ENCODE measurements around the gene FCSK. TPM values are rescaled to one million over a fixed set of nuclear protein-coding genes. Genes with fewer than 3 reads are reported as not detected.

The FCSK gene
- total and polyA plus RNA-seq, 2 of the 13 experiments (the other 11 are each of a cell fraction or from before 2014, with no cell fraction given) = 9.1 to 19.2 TPM

GRCh38 chr16:70440009-70440692 lies 14.2 kb upstream of the FCSK start (continued):
- TF ChIP-seq NR2F1 (CRISPR knock-in tag; IDR thresholded peaks at IDR 0.05) = no peak
- TF ChIP-seq CHD4 (IDR thresholded peaks at IDR 0.05; ENCODE audit: borderline replicate concordance, low read length) = no peak
- no peak for TF ChIP-seq MIER3 (CRISPR knock-in tag; IDR thresholded peaks at IDR 0.05; ENCODE audit: borderline replicate concordance)
- TF ChIP-seq ZNF296 (CRISPR knock-in tag; conservative IDR thresholded peaks at IDR 0.05) = no peak
- TF ChIP-seq JDP2 (CRISPR knock-in tag; IDR thresholded peaks at IDR 0.05; ENCODE audit: borderline replicate concordance) = no peak
- TF ChIP-seq ZNF713 (CRISPR knock-in tag; IDR thresholded peaks at IDR 0.05) = no peak
- no peak; the same call in 1 of the 2 replicates for TF ChIP-seq ZNF512 (CRISPR knock-in tag; IDR thresholded peaks at IDR 0.05)
- TF ChIP-seq ZBTB7B (CRISPR knock-in tag; IDR thresholded peaks at IDR 0.05) = no peak
- no peak for TF ChIP-seq GTF2F1 (IDR thresholded peaks at IDR 0.05; ENCODE audit: low read length)
- no peak for TF ChIP-seq ZBTB3 (CRISPR knock-in tag; IDR thresholded peaks at IDR 0.05; ENCODE audit: borderline replicate concordance, low read depth)
- no peak; the same call in 1 of the 2 replicates for TF ChIP-seq SMAD3 (CRISPR knock-in tag; IDR thresholded peaks at IDR 0.05)
- TF ChIP-seq TARDBP (CRISPR knock-in tag; IDR thresholded peaks at IDR 0.05) = no peak
- TF ChIP-seq IRF1 (CRISPR knock-in tag; IDR thresholded peaks at IDR 0.05; ENCODE audit: low read depth) = no peak
- no peak; the same call in 1 of the 2 replicates for TF ChIP-seq ZNF83 (CRISPR knock-in tag; IDR thresholded peaks at IDR 0.05; ENCODE audit: borderline replicate concordance)
- TF ChIP-seq KAT2B (IDR thresholded peaks at IDR 0.05; ENCODE audit: borderline replicate concordance, low read depth, low read length) = no peak
- TF ChIP-seq ZNF710 (CRISPR knock-in tag; IDR thresholded peaks at IDR 0.05; ENCODE audit: borderline replicate concordance) = no peak
- no peak for TF ChIP-seq TFDP2 (CRISPR knock-in tag; IDR thresholded peaks at IDR 0.05)
- peak; percentile 62; the same call in 1 of the 2 replicates for TF ChIP-seq NR2F2 (IDR thresholded peaks at IDR 0.05; ENCODE audit: borderline replicate concordance, low read depth)
- TF ChIP-seq NFRKB (IDR thresholded peaks at IDR 0.05) = no peak
- 0 out of 2 replicates have a peak, but pooled peaks have one; percentile 14 for TF ChIP-seq HDAC2 (CRISPR knock-in tag; IDR thresholded peaks at IDR 0.05)
- no peak for TF ChIP-seq GLMP (CRISPR knock-in tag; IDR thresholded peaks at IDR 0.05; ENCODE audit: borderline replicate concordance)
- TF ChIP-seq PITX1 (CRISPR knock-in tag; IDR thresholded peaks at IDR 0.05) = no peak
- no peak for TF ChIP-seq ZFP1 (CRISPR knock-in tag; IDR thresholded peaks at IDR 0.05)

Measured in HepG2 (cell line).